Duodenal mucosa (tissue), 2 donors: ENCODE data around the gene SH3PXD2A.

Source experiments
- H3K27ac ChIP-seq: one replicate; pipeline ENCODE4 v1.7.0; 2013; ENCODE audit warnings: low read depth, low read length
- H3K27me3 ChIP-seq, 2 donors: one replicate each; pipeline ENCODE4 v1.7.0; 2013; ENCODE audit warnings: low read length in 2 of 2, control low read depth in 1 of 2; ENCODE audit not compliant: insufficient read depth in 2 of 2, control insufficient read depth in 1 of 2
- H3K36me3 ChIP-seq, 2 donors: one replicate each; pipeline ENCODE4 v1.7.0; 2013; ENCODE audit warnings: low read length in 2 of 2, control low read depth in 1 of 2; ENCODE audit not compliant: insufficient read depth in 2 of 2, control insufficient read depth in 1 of 2
- H3K4me1 ChIP-seq, 2 donors: one replicate each; pipeline ENCODE4 v1.7.0; 2013; ENCODE audit warnings: low read length in 2 of 2, control low read depth in 1 of 2; ENCODE audit not compliant: insufficient read depth in 2 of 2, control insufficient read depth in 1 of 2
- H3K4me3 ChIP-seq, 2 donors: one replicate each; pipeline ENCODE4 v1.7.0; 2013; ENCODE audit warnings: low read length in 2 of 2, low read depth in 1 of 2
- H3K9ac ChIP-seq, 2 donors: one replicate each; pipeline ENCODE4 v1.7.0; 2013; ENCODE audit warnings: low read length in 2 of 2, low read depth in 1 of 2
- H3K9me3 ChIP-seq, 2 donors: one replicate each; pipeline ENCODE4 v1.7.0; 2013; ENCODE audit warnings: low read length in 2 of 2, control low read depth in 1 of 2; ENCODE audit not compliant: control insufficient read depth in 1 of 2

The SH3PXD2A gene

GRCh38 chr10:103621783-103622125 is 233.6 kb downstream of the SH3PXD2A start:
- Histone ChIP-seq H3K4me3 (no peak overlapping the region), H3K27ac (no peak overlapping the region), H3K9ac (no peak overlapping the region), H3K9me3 (no peaks in the 10 kb centered on the region), H3K36me3 (peaks cover 10 to 61% of the 10 kb centered on the region in 2 donors), H3K4me1 (peaks cover 23 to 37% of the 10 kb centered on the region in 2 donors), H3K27me3 (no peaks in the 10 kb centered on the region)

GRCh38 chr10:103620891-103621782 is 234.2 kb downstream of the SH3PXD2A start:
- H3K27me3 ChIP-seq = no peaks in the 10 kb centered on the region
- peaks cover 28 to 42% of the 10 kb centered on the region in 2 donors for H3K4me1 ChIP-seq
- no peak overlapping the region for H3K4me3 ChIP-seq
- no peak overlapping the region for H3K27ac ChIP-seq
- H3K36me3 ChIP-seq = peaks cover 11 to 60% of the 10 kb centered on the region in 2 donors
- H3K9ac ChIP-seq = no peak overlapping the region
- no peaks in the 10 kb centered on the region for H3K9me3 ChIP-seq

GRCh38 chr10:103620352-103620740 is 235.0 kb downstream of the SH3PXD2A start:
- no peaks in the 10 kb centered on the region for H3K9me3 ChIP-seq
- no peak overlapping the region for H3K4me3 ChIP-seq
- no peaks in the 10 kb centered on the region for H3K27me3 ChIP-seq
- no peak overlapping the region for H3K27ac ChIP-seq
- peaks cover 28 to 43% of the 10 kb centered on the region in 2 donors for H3K4me1 ChIP-seq
- no peak overlapping the region for H3K9ac ChIP-seq
- peaks cover 11 to 54% of the 10 kb centered on the region in 2 donors for H3K36me3 ChIP-seq

- Histone ChIP-seq H3K4me1 (peaks cover 31 to 49% of the 10 kb centered on the region in 2 donors), H3K9ac (no peak overlapping the region), H3K9me3 (no peaks in the 10 kb centered on the region)
Observed at GRCh38 chr10:103619424-103620351, 235.7 kb downstream of the SH3PXD2A start.

GRCh38 chr10:103618575-103619423 is 236.6 kb downstream of the SH3PXD2A start:
- Histone ChIP-seq H3K27me3 (no peaks in the 10 kb centered on the region), H3K27ac (no peak overlapping the region), H3K4me3 (no peak overlapping the region), H3K9me3 (no peaks in the 10 kb centered on the region), H3K9ac (no peak overlapping the region), H3K4me1 (peaks cover 31 to 51% of the 10 kb centered on the region in 2 donors), H3K36me3 (peaks cover 11 to 39% of the 10 kb centered on the region in 2 donors)

More at GRCh38 chr10:103619424-103620351, 235.7 kb downstream of the SH3PXD2A start:
- Histone ChIP-seq H3K36me3 (peaks cover 11 to 47% of the 10 kb centered on the region in 2 donors), H3K27me3 (no peaks in the 10 kb centered on the region), H3K4me3 (no peak overlapping the region), H3K27ac (no peak overlapping the region)

- Histone ChIP-seq H3K9ac (no peak overlapping the region), H3K9me3 (no peaks in the 10 kb centered on the region), H3K27ac (no peak overlapping the region), H3K27me3 (no peaks in the 10 kb centered on the region), H3K36me3 (peaks cover 14 to 42% of the 10 kb centered on the region in 2 donors), H3K4me3 (no peak overlapping the region), H3K4me1 (peaks cover 35 to 51% of the 10 kb centered on the region in 2 donors)
Observed at GRCh38 chr10:103617602-103618385, 237.6 kb downstream of the SH3PXD2A start.

GRCh38 chr10:103616705-103617601 is 238.4 kb downstream of the SH3PXD2A start:
- Histone ChIP-seq H3K27ac (no peak overlapping the region), H3K36me3 (peaks cover 14 to 40% of the 10 kb centered on the region in 2 donors), H3K4me3 (no peak overlapping the region), H3K4me1 (peaks cover 42 to 51% of the 10 kb centered on the region in 2 donors), H3K9me3 (no peaks in the 10 kb centered on the region), H3K9ac (no peak overlapping the region), H3K27me3 (no peaks in the 10 kb centered on the region)

- Histone ChIP-seq H3K9ac (no peak overlapping the region), H3K36me3 (peaks cover 16 to 42% of the 10 kb centered on the region in 2 donors)
Observed at GRCh38 chr10:103614306-103615158, 240.8 kb downstream of the SH3PXD2A start.

More at GRCh38 chr10:103614306-103615158, 240.8 kb downstream of the SH3PXD2A start:
- H3K4me3 ChIP-seq = no peak overlapping the region
- no peaks in the 10 kb centered on the region for H3K9me3 ChIP-seq
- peaks cover 29 to 35% of the 10 kb centered on the region in 2 donors for H3K4me1 ChIP-seq
- no peaks in the 10 kb centered on the region for H3K27me3 ChIP-seq
- H3K27ac ChIP-seq = no peak overlapping the region
